ENCODE results near the gene ATP6V0A4.

The ATP6V0A4 gene

GRCh38 chr7:138770904-138771303 lies 27.1 kb downstream of the ATP6V0A4 start:
- Histone ChIP-seq H3K27ac (ENCODE audit: low read depth, low read length) (no peak overlapping the region), H3K4me3 (ENCODE audit: low read depth in 1 of 2, low read length in 2 of 2) (no peak overlapping the region), H3K4me1 (ENCODE audit: insufficient read depth, low read length) (no peaks in the 10 kb centered on the region), H3K9ac (ENCODE audit: low read length) (no peak overlapping the region), H3K9me3 (ENCODE audit: low read length) (no peaks in the 10 kb centered on the region), H3K36me3 (ENCODE audit: insufficient read depth, low read length) (no peaks in the 10 kb centered on the region), H3K27me3 (ENCODE audit: control insufficient read depth in 1 of 2, insufficient read depth in 2 of 2, low read length in 2 of 2) (peaks cover 0 to 5% of the 10 kb centered on the region in 2 donors)

DNA sequence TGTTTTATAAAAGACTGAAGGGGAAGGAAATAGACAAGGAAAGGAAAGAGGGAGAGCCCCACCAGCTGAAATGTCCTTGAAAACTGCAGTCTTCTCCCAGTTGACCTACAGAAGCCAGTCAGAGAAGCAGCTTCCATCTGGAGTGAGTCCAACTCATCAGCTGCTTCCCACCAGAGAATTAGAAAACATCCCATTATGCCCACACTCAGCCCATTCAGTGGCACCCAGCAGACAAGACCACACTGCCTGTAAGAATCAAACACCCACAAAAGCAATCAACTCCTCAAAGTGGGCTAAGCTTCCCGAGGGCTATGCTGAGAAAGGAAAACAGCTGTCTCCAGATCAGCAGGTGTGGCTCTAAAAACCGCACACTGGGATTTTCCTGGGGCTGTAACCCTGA lies 29.8 kb downstream of the ATP6V0A4 start:
- Histone ChIP-seq H3K4me3 (ENCODE audit: low read depth in 1 of 2, low read length in 2 of 2) (no peak overlapping the region), H3K9ac (ENCODE audit: low read length) (no peak overlapping the region), H3K9me3 (ENCODE audit: low read length) (no peaks in the 10 kb centered on the region)

DNA sequence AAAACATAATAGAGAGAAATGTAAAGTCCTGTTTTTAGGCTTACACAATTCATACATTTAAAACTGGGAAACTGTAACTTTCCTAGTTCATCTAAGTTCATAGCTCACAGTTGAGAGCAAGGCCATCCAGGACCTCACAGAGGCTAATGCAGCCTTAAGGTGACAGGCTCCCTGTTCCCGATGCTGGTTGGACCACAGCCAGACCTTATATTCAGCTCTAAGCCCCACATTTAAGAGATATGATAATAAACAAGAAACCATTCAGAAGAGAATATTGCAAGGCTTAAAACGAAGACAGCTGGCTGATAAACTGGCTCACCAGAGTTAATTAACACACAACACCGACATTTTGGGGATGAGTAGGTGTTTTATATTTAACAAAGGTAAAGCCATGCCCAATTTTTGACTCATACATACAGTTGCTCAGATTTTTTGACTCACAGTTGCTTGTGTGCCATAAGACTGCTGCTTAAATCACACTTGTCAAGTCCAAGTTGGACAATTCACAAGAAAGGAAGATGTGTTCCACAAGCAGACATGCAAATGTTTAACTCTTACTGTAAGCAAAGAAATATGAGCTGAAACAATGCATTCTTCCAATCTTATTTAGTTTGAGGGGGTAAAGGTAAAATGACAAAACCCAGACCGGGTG lies 41.3 kb downstream of the ATP6V0A4 start:
- Histone ChIP-seq H3K9ac (ENCODE audit: low read length) (no peak overlapping the region), H3K4me1 (ENCODE audit: insufficient read depth, low read length) (no peaks in the 10 kb centered on the region), H3K4me3 (ENCODE audit: low read depth in 1 of 2, low read length in 2 of 2) (no peak overlapping the region), H3K27me3 (ENCODE audit: control insufficient read depth in 1 of 2, insufficient read depth in 2 of 2, low read length in 2 of 2) (no peaks in the 10 kb centered on the region), H3K27ac (ENCODE audit: low read depth, low read length) (no peak overlapping the region), H3K9me3 (ENCODE audit: low read length) (no peaks in the 10 kb centered on the region), H3K36me3 (ENCODE audit: insufficient read depth, low read length) (no peaks in the 10 kb centered on the region)

More for the DNA sequence above, 29.8 kb downstream of the ATP6V0A4 start:
- no peaks in the 10 kb centered on the region for H3K27me3 ChIP-seq (ENCODE audit: control insufficient read depth in 1 of 2, insufficient read depth in 2 of 2, low read length in 2 of 2)
- no peaks in the 10 kb centered on the region for H3K36me3 ChIP-seq (ENCODE audit: insufficient read depth, low read length)
- no peak overlapping the region for H3K27ac ChIP-seq (ENCODE audit: low read depth, low read length)
- no peaks in the 10 kb centered on the region for H3K4me1 ChIP-seq (ENCODE audit: insufficient read depth, low read length)

GRCh38 chr7:138755842-138756590 lies 42.0 kb downstream of the ATP6V0A4 start:
- Histone ChIP-seq H3K36me3 (ENCODE audit: insufficient read depth, low read length) (no peaks in the 10 kb centered on the region), H3K4me3 (ENCODE audit: low read depth in 1 of 2, low read length in 2 of 2) (no peak overlapping the region), H3K9ac (ENCODE audit: low read length) (no peak overlapping the region), H3K9me3 (ENCODE audit: low read length) (no peaks in the 10 kb centered on the region), H3K27me3 (ENCODE audit: control insufficient read depth in 1 of 2, insufficient read depth in 2 of 2, low read length in 2 of 2) (no peaks in the 10 kb centered on the region), H3K4me1 (ENCODE audit: insufficient read depth, low read length) (no peaks in the 10 kb centered on the region), H3K27ac (ENCODE audit: low read depth, low read length) (no peak overlapping the region)

DNA sequence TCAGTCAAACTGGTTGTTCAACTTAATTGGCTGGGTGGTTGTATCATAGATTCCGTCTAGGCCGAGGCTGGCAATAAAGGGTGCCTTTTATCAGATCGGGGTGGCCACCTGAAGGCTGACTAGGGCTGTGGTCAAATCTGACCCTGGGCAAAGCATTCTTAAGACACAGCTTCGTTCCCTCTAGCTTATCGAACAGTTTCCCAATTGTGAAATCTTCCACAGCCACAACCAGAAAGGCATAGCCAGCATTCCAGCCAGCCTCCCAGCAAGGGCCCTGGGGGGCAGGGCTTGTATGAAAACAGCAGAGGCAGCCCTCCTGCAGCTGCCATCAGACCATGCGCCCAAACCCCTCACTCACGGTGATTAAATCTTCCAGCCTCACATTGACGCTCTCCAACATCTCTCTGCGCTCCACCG lies 42.7 kb downstream of the ATP6V0A4 start:
- H3K4me3 ChIP-seq (ENCODE audit: low read depth in 1 of 2, low read length in 2 of 2) = no peak overlapping the region

DNA sequence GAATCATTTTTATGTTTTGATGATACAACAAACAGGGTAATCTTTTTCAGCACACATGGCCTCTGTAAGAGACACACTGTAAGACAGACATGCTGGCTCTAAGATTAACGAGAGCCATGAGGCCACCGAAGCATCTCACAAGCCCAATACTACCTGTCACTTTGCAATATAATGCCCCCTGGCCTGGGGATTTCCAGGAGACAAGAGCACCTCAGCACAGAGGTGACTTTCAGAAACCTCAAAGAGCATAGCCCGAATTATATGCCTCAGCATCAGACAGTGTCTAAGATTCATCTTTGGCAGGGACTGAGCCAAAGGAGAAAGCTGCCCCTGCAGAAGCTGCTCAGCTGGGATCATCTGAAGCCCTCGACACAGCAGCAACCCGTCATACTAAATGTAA lies 44.4 kb downstream of the ATP6V0A4 start:
- Histone ChIP-seq H3K4me3 (ENCODE audit: low read depth in 1 of 2, low read length in 2 of 2) (no peak overlapping the region), H3K27me3 (ENCODE audit: control insufficient read depth in 1 of 2, insufficient read depth in 2 of 2, low read length in 2 of 2) (no peaks in the 10 kb centered on the region), H3K36me3 (ENCODE audit: insufficient read depth, low read length) (no peaks in the 10 kb centered on the region), H3K4me1 (ENCODE audit: insufficient read depth, low read length) (no peaks in the 10 kb centered on the region), H3K9me3 (ENCODE audit: low read length) (no peaks in the 10 kb centered on the region), H3K9ac (ENCODE audit: low read length) (no peak overlapping the region), H3K27ac (ENCODE audit: low read depth, low read length) (no peak overlapping the region)

More for the DNA sequence above, 42.7 kb downstream of the ATP6V0A4 start:
- no peaks in the 10 kb centered on the region for H3K36me3 ChIP-seq (ENCODE audit: insufficient read depth, low read length)
- H3K9me3 ChIP-seq (ENCODE audit: low read length) = no peaks in the 10 kb centered on the region
- no peak overlapping the region for H3K27ac ChIP-seq (ENCODE audit: low read depth, low read length)
- no peaks in the 10 kb centered on the region for H3K27me3 ChIP-seq (ENCODE audit: control insufficient read depth in 1 of 2, insufficient read depth in 2 of 2, low read length in 2 of 2)
- no peak overlapping the region for H3K9ac ChIP-seq (ENCODE audit: low read length)
- H3K4me1 ChIP-seq (ENCODE audit: insufficient read depth, low read length) = no peaks in the 10 kb centered on the region

- H3K9ac ChIP-seq (ENCODE audit: low read length) = no peak overlapping the region
- no peaks in the 10 kb centered on the region for H3K9me3 ChIP-seq (ENCODE audit: low read length)
- H3K27ac ChIP-seq (ENCODE audit: low read depth, low read length) = no peak overlapping the region
- H3K27me3 ChIP-seq (ENCODE audit: control insufficient read depth in 1 of 2, insufficient read depth in 2 of 2, low read length in 2 of 2) = no peaks in the 10 kb centered on the region
- no peaks in the 10 kb centered on the region for H3K36me3 ChIP-seq (ENCODE audit: insufficient read depth, low read length)
- no peaks in the 10 kb centered on the region for H3K4me1 ChIP-seq (ENCODE audit: insufficient read depth, low read length)
- no peak overlapping the region for H3K4me3 ChIP-seq (ENCODE audit: low read depth in 1 of 2, low read length in 2 of 2)
These were observed 44.9 kb downstream of the ATP6V0A4 start for GRCh38 chr7:138753150-138753518.

DNA sequence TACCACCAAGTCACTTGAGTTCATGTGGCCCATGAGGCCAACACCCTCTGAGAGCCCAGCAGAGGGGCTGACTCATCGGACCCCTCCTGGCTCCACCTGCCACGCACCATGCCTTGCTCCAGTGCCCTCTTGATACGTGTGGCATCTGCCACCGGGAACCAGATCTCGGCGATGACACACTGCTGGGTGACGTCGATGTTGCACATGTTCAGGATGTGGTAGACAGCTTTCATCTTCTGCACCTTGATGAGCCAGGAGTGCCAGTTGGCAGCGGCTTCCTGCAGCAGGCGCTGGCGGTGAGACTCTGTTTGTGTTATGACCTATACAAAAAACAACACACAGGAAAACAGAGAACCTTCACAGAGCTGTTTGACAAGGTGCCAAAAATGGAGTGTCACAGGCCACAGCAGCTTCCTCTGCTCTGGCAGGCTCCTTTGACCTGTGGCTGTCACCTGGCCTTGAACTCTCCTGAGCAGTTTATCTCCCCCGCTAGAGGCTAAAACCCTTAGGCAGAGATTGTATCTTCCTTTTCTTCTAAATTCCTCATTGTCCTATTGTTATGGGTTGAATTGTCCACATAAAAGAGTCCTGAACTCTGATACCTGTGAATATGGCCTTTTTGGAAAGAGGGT lies 45.4 kb downstream of the ATP6V0A4 start:
- Histone ChIP-seq H3K4me1 (ENCODE audit: insufficient read depth, low read length) (no peaks in the 10 kb centered on the region), H3K4me3 (ENCODE audit: low read depth in 1 of 2, low read length in 2 of 2) (no peak overlapping the region), H3K27ac (ENCODE audit: low read depth, low read length) (no peak overlapping the region), H3K9me3 (ENCODE audit: low read length) (no peaks in the 10 kb centered on the region), H3K27me3 (ENCODE audit: control insufficient read depth in 1 of 2, insufficient read depth in 2 of 2, low read length in 2 of 2) (no peaks in the 10 kb centered on the region), H3K9ac (ENCODE audit: low read length) (no peak overlapping the region), H3K36me3 (ENCODE audit: insufficient read depth, low read length) (no peaks in the 10 kb centered on the region)

- Histone ChIP-seq H3K9ac (ENCODE audit: low read length) (no peak overlapping the region), H3K27me3 (ENCODE audit: control insufficient read depth in 1 of 2, insufficient read depth in 2 of 2, low read length in 2 of 2) (no peaks in the 10 kb centered on the region), H3K27ac (ENCODE audit: low read depth, low read length) (no peak overlapping the region), H3K4me1 (ENCODE audit: insufficient read depth, low read length) (no peaks in the 10 kb centered on the region), H3K36me3 (ENCODE audit: insufficient read depth, low read length) (no peaks in the 10 kb centered on the region), H3K4me3 (ENCODE audit: low read depth in 1 of 2, low read length in 2 of 2) (no peak overlapping the region), H3K9me3 (ENCODE audit: low read length) (no peaks in the 10 kb centered on the region)
These were observed 47.0 kb downstream of the ATP6V0A4 start for GRCh38 chr7:138750901-138751464.

- Histone ChIP-seq H3K9ac (ENCODE audit: low read length) (no peak overlapping the region), H3K4me1 (ENCODE audit: insufficient read depth, low read length) (no peaks in the 10 kb centered on the region), H3K9me3 (ENCODE audit: low read length) (no peaks in the 10 kb centered on the region), H3K4me3 (ENCODE audit: low read depth in 1 of 2, low read length in 2 of 2) (no peak overlapping the region), H3K27me3 (ENCODE audit: control insufficient read depth in 1 of 2, insufficient read depth in 2 of 2, low read length in 2 of 2) (no peaks in the 10 kb centered on the region), H3K36me3 (ENCODE audit: insufficient read depth, low read length) (no peaks in the 10 kb centered on the region), H3K27ac (ENCODE audit: low read depth, low read length) (no peak overlapping the region)
These were observed 47.5 kb downstream of the ATP6V0A4 start for GRCh38 chr7:138750473-138750872.

DNA sequence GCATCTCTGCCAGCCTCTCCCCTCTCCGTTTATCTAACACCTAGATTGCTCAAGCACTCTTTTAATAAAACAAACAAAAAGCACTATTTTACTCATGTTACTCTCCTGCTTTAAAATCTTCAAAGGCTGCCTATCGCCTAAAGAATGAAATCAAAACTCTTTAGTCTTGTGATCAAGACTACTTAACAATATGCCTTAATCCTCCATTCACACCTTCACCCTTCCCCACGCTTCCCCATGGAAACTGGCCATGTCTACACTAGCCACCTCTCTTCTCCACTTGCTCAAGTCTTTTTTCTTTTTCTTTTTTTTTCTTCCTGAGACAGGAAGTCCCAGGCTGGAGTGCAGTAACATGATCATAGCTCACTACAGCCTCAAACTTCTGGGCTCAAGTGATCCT lies 48.0 kb downstream of the ATP6V0A4 start:
- no peak overlapping the region for H3K27ac ChIP-seq (ENCODE audit: low read depth, low read length)
- H3K4me1 ChIP-seq (ENCODE audit: insufficient read depth, low read length) = no peaks in the 10 kb centered on the region
- no peaks in the 10 kb centered on the region for H3K9me3 ChIP-seq (ENCODE audit: low read length)
- no peaks in the 10 kb centered on the region for H3K27me3 ChIP-seq (ENCODE audit: control insufficient read depth in 1 of 2, insufficient read depth in 2 of 2, low read length in 2 of 2)
- no peak overlapping the region for H3K9ac ChIP-seq (ENCODE audit: low read length)
- H3K36me3 ChIP-seq (ENCODE audit: insufficient read depth, low read length) = no peaks in the 10 kb centered on the region
- H3K4me3 ChIP-seq (ENCODE audit: low read depth in 1 of 2, low read length in 2 of 2) = no peak overlapping the region
